GM12873 (cell line): ENCODE data around the gene PCDHA5.

Experiments
- CTCF ChIP-seq: IDR thresholded peaks from 2 replicates; pipeline ENCODE4 v1.5.1; 2012; ENCODE audit warnings: low read depth, mild to moderate bottlenecking, moderate library complexity, low read length, control low read depth; ENCODE audit not compliant: insufficient read depth; ENCODE audit errors: missing control alignments

The PCDHA5 gene

GRCh38 chr5:140796718-140797095 lies 24.7 kb upstream of the PCDHA5 start:
- TF ChIP-seq CTCF = no peak

- TF ChIP-seq CTCF = peak; percentile 14
Measured at GRCh38 chr5:140800816-140801493, 20.5 kb upstream of the PCDHA5 start, which contains the start of gene PCDHA3. Gene PCDHA3 (plus strand): TSS chr5:140801057.

DNA sequence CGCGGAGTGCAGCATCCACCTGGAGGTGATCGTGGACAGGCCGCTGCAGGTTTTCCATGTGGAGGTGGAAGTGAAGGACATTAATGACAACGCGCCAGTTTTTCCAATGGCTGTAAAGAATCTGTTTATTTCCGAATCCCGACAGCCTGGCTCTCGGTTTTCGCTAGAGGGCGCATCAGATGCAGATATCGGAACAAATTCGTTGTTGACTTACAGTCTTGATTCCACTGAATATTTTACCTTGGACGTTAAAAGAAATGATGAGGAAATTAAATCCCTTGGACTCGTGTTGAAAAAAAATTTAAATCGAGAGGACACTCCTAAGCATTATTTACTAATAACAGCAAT lies 19.9 kb upstream of the PCDHA5 start:
- no peak for TF ChIP-seq CTCF

DNA sequence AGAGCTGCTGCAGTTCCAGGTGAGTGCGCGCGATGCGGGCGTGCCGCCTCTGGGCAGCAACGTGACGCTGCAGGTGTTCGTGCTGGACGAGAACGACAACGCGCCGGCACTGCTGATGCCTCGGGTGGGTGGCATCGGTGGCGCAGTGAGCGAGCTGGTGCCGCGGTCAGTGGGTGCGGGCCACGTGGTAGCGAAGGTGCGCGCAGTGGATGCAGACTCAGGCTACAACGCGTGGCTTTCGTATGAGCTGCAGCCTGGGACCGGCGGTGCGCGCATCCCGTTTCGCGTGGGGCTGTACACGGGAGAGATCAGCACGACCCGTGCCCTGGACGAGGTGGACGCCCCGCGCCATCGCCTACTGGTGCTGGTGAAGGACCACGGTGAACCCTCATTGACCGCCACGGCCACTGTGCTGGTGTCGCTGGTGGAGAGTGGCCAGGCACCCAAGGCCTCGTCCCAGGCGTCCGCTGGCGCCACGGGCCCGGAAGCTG lies 18.6 kb upstream of the PCDHA5 start:
- no peak for TF ChIP-seq CTCF

DNA sequence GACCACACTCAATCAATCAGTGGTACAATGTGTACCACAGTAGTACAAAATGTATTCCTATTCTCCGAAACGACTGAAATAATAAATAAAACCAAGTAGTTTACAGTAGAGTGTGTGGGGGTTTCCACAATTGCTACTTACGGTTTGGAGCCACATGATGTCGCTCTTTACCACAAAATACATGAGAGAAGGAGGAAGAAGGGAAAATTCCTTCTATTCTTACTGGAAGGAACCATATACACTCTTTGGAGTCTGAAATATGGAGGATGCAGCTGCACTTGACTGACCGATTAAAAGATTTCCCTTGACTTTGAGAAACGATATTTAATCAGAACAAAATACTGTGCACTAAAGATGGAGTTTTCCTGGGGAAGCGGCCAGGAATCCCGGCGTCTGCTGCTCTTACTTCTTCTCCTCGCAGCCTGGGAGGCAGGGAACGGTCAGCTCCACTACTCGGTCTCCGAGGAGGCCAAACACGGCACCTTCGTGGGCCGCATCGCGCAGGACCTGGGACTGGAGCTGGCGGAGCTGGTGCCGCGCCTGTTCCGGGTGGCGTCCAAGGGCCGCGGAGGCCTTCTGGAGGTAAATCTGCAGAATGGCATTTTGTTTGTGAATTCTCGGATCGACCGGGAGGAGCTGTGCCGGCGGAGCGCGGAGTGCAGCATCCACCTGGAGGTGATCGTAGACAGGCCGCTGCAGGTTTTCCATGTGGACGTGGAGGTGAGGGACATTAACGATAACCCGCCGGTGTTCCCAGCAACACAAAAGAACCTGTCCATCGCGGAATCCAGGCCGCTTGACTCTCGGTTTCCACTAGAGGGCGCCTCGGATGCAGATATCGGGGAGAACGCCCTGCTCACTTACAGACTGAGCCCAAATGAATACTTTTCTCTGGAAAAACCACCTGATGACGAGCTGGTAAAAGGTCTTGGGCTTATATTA lies 14.3 kb upstream of the PCDHA5 start, which contains the start of gene PCDHA4:
TSS of gene PCDHA4 (plus strand) at position 235 of the 942 bp plus-strand sequence.
- peak; percentile 57 for TF ChIP-seq CTCF

DNA sequence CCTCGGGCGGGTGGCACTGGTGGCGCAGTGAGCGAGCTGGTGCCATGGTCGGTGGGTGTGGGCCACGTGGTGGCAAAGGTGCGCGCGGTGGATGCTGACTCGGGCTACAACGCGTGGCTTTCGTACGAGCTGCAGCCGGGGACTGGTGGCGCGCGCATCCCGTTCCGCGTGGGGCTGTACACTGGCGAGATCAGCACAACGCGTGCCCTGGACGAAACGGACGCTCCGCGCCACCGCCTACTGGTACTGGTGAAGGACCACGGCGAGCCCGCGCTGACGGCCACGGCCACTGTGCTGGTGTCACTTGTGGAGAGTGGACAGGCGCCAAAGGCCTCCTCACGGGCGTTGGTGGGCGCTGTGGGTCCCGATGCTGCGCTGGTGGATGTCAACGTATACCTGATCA lies 12.5 kb upstream of the PCDHA5 start:
- TF ChIP-seq CTCF = no peak

DNA sequence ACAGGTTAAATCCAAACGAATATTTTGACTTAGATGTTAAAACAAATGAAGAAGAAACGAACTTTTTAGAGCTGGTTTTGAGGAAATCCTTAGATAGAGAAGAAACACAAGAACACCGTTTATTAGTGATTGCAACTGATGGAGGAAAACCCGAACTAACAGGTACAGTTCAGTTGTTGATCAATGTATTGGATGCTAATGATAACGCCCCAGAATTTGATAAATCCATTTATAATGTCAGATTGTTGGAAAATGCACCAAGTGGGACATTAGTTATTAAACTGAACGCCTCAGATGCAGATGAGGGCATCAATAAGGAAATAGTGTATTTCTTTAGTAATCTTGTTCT lies 842 bp downstream of the PCDHA5 start:
- TF ChIP-seq CTCF = no peak
